Loucy (cell line): ENCODE results near the gene CFAP53.

Experiments used
- CTCF ChIP-seq: fragments of 200-600 bp; sonication (generic); conservative IDR thresholded peaks from 2 replicates; pipeline ENCODE4 v1.5.1; 2014; ENCODE audit warnings: mild to moderate bottlenecking, antibody characterized with exemption, low read length
- EZH2phosphoT487 ChIP-seq: fragments of 200-600 bp; IDR thresholded peaks from 2 replicates; pipeline ENCODE4 v1.6.1; 2018; ENCODE audit warnings: antibody characterized with exemption, mild to moderate bottlenecking, moderate library complexity, borderline replicate concordance

- no peak for TF ChIP-seq CTCF
- no peak for TF ChIP-seq EZH2phosphoT487
These were observed 82.7 kb downstream of the CFAP53 start for GRCh38 chr18:50183556-50183955.
